GF-D8 (cell line): Measurements from ENCODE around the gene C1GALT1.

ENCODE experiments used
- DNase-seq: peaks from one replicate; lab custom pipeline; 2025; lab: John Stamatoyannopoulos, UW

Gene C1GALT1

GRCh38 chr7:7201578-7202374, 19.4 kb downstream of the C1GALT1 start:
- no peak for DNase-seq

- no peak for DNase-seq
Observed at GRCh38 chr7:7202375-7202720, 20.0 kb downstream of the C1GALT1 start.

- DNase-seq, result peak; percentile 27
Observed at GRCh38 chr7:7203813-7204575, 21.6 kb downstream of the C1GALT1 start.

- no peak for DNase-seq
Observed at GRCh38 chr7:7207876-7208275, 25.5 kb downstream of the C1GALT1 start.

DNA sequence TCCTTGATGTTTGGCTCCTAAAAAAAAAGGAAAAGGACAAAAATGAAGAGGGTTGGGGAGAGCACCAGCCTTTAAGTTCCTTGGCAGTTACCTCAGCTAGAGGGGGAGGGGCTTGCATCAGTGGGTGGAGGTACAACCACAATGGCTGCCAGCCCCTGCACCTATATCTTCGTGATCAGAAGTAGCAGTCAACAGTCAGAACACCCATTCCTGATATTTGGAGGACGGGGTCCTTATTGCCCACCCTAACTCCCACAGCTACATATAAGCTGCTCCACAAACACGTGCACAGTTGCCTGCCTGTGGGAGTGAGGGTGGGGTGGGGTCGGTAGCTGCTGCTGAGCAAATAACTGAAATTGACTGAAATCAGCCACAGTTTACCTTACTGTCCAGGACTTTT, 26.2 kb downstream of the C1GALT1 start:
- no peak for DNase-seq

GRCh38 chr7:7209412-7210050, 27.2 kb downstream of the C1GALT1 start:
- DNase-seq, result no peak

GRCh38 chr7:7210475-7211237, 28.3 kb downstream of the C1GALT1 start:
- no peak for DNase-seq

GRCh38 chr7:7212612-7213011, 30.3 kb downstream of the C1GALT1 start:
- no peak for DNase-seq

- DNase-seq, result no peak
Observed at GRCh38 chr7:7214398-7215347, 32.3 kb downstream of the C1GALT1 start.

- no peak for DNase-seq
Observed at GRCh38 chr7:7216279-7216678, 33.9 kb downstream of the C1GALT1 start.

- DNase-seq, result peak; percentile 19
Observed at GRCh38 chr7:7219216-7219615, 36.9 kb downstream of the C1GALT1 start.

DNA sequence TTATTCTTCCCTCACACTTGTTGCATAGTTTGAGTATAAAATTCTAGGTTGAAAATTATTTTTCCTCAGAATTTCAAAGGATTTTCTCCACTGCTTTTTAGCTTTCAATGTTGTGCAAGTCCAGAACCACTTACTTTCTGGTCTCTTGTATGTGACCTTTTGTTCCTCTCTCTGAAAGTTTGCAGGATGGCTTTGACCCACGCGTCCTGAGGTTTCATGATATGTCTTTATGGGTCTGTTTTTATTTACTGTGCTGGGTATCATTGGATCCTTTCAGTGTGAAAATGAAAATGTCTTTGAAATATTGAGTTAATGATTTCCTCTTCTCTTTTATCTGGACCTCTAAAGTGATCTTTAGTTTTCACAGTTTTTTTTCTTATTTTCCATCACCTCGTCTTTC, 38.5 kb downstream of the C1GALT1 start:
- DNase-seq, result no peak

DNA sequence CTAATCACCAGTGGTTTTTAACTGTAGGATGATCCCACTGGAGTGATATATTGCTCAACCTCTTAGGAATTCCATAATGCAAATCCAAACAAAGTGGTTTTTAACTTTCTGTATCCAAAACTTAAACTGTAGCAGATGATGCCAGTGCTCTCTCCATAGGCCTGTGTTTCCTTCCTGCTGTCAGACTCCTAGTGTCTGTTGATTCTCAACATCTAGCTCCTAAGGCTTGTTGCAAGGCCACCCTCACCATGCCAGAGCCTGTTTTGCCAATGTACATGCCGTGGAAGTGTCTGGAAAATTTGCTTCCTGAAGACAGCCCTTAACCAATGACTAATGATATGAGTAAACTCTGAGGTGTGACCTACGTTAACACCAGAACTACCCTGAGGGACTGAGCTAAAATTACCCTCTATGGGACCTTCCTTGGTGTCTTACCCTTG, 39.3 kb downstream of the C1GALT1 start:
- no peak for DNase-seq

- DNase-seq, result no peak
Observed at GRCh38 chr7:7223250-7223649, 40.9 kb downstream of the C1GALT1 start.

DNA sequence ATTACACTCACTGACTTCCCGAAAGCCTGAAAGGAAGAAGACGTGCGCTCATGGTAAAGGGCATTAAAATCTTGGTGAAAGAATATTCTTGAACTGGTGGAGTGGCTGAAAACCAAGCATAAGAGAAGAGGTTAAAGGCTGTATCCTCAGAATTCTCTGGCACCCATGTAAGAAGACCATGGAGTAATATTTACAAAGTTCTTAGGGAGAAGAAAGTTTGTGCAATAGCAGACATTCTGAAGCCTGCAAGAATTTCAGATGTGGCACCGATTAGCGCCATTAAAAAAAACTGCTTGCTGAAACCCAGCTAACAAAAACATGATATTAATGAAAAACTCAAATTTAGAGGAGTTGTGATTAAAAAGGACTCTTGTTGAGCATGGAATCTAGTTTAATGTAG, 44.1 kb downstream of the C1GALT1 start:
- no peak for DNase-seq

DNA sequence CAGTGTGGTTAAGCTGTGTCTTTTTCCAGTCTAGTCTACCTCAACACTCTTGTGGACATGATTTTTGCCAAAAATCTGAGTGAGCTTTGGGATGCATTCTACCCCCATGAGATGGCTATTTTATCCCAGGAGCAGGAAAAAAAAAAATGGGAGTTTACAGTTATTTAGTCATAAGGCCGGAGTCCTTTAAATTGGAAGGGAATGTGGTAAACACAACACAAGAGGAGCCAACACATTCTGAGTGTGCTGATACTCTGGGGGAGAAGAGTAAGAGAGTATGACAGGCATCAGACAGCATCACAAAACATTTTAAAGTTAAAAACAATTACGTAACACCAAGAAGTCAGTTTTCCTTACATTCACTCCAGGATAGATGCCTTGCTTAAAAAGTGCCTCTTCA, 46.1 kb downstream of the C1GALT1 start:
- DNase-seq, result no peak

DNA sequence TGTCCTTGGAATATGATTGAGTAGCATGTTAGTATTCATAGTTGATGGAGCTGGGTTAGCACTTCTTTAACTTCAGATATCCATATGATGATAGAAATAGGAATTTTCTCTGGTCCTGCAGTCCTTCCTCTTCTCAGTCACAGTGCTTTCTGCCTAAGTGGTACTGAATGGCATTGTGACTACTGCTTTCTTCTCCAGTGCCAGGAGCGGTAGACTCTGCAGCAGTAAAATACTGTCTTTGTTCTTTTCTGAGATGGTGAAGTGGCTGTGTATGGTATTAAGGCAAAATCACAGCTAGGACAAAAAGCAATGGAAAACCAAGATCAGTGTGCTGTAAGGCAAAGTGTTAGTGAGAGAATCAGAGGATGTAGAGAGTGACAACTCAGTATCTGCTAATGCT, 46.6 kb downstream of the C1GALT1 start:
- DNase-seq, result no peak

DNA sequence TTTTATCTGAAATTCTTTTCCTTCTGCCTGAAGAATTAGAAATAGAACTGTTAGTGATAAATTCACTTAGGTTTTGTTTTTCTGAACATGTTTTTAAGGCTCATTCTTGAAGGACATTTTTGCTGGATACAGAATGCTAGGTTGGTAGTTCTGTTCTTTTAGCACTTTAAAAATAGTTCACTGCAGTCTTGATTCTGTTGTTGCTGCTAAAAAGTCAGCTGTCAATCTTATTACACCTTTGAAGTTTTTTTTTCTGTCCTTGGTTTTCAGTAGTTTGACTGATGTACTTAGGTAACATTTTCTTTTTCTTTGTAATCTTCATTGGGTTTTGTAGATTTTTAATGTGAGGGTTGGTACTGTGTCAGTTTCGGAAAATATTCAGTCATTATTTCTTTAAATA, 48.7 kb downstream of the C1GALT1 start:
- DNase-seq, result no peak

DNA sequence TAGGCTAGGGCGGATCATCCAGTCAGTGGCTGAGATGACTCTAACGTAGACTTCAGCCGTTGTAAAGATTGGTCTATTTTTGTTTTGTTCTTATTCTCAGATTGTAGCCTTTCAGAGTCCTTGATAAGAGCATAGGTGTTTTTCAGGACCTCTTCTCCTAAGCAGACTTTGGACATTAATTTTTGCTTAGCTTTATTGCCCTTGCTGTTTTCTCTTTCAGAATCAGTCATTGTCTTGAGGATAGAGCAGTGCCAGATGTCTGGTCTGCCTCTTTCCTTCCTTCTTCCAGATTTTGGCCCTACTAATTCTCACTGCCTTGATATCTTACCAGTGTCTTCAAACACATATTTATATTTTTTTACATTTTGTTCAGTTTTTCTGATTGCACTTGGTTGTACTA, 49.5 kb downstream of the C1GALT1 start:
- DNase-seq, result no peak

DNA sequence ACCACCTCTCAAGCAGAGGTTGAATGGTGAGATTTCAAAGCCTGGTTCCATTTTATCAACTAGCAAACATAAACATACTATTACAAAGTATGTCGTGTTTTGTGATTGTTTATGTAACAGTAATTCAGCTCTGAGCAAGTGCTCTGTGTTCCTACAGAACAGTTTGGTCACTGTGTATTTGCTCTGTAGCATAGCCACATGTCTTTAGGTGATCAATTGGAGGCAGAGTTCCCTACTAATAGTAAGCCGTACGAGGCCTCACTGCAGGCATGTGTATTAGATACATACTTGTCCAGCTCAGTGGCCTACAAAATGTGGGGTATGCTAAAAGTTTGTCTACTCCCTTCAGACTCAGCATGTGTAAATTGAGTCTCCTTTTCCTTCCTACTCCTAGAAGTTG, 53.0 kb downstream of the C1GALT1 start:
- no peak for DNase-seq

- no peak for DNase-seq
Observed at GRCh38 chr7:7236041-7236440, 53.7 kb downstream of the C1GALT1 start.
